ENCODE measurements around the gene ASIC5.

DNA sequence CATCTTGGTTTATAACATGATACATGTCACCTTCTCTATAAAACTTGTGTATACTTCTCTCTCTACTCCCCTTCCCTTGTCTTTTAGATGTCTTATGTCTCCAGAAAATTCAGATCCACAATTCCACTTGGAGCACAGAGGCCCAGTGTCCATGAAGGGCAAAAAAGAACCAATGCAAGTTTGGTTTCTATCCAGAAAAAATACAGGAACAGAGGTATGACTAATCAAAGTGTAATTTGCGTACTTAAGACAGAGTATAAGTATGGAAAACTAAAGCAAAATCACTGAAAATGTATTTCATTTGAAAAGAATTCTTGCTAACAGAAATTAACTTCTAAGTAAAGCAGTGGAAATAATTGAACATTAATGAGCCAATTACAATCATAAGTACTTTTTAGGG is 61.1 kb downstream of the ASIC5 start:
- TF ChIP-seq POLR2A (IDR thresholded peaks at IDR 0.05) (no peak), POLR2AphosphoS5 (IDR thresholded peaks at IDR 0.05) (no peak)
- TF ChIP-seq, protein P1, sequence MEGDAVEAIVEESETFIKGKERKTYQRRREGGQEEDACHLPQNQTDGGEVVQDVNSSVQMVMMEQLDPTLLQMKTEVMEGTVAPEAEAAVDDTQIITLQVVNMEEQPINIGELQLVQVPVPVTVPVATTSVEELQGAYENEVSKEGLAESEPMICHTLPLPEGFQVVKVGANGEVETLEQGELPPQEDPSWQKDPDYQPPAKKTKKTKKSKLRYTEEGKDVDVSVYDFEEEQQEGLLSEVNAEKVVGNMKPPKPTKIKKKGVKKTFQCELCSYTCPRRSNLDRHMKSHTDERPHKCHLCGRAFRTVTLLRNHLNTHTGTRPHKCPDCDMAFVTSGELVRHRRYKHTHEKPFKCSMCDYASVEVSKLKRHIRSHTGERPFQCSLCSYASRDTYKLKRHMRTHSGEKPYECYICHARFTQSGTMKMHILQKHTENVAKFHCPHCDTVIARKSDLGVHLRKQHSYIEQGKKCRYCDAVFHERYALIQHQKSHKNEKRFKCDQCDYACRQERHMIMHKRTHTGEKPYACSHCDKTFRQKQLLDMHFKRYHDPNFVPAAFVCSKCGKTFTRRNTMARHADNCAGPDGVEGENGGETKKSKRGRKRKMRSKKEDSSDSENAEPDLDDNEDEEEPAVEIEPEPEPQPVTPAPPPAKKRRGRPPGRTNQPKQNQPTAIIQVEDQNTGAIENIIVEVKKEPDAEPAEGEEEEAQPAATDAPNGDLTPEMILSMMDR (IDR thresholded peaks at IDR 0.05): no peak
